Activated CD8-positive, alpha-beta T cell treated with anti-CD3 and anti-CD28 coated beads, Interleukin-2, amount 10 ng/mL, durations not matched to agents 7 days and 5 days (primary cell): ENCODE results near the gene ATPAF2. TPM values are rescaled to one million over a fixed set of nuclear protein-coding genes. Genes with fewer than 3 reads are reported as not detected.
A peak's percentile ranks its signal among the peaks of the same experiment; 100 is the strongest.

Source experiments
- ATAC-seq: fragments of 150-1000 bp; cut with Tn5 transposase; one replicate; pipeline ENCODE4 v1.10.0; 2021; ENCODE audit warnings: moderate library complexity
- CTCF ChIA-PET: fragments of 350-600 bp; sonication (Branson Sonifier 250); formaldehyde crosslinking; loops from one replicate; lab custom pipeline; 2021; ENCODE audit warnings: antibody characterized with exemption; lab: Charles Lee
- POLR2A ChIA-PET: fragments of 350-600 bp; sonication (Branson Sonifier 250); formaldehyde crosslinking; loops from one replicate; lab custom pipeline; 2021; ENCODE audit warnings: antibody characterized with exemption; lab: Charles Lee
- DNase-seq: peaks from one replicate; pipeline ENCODE4 v3.0.0-alpha.2; 2020
- H3K27ac Mint-ChIP-seq: one replicate; pipeline ENCODE4 v1.8.0; 2021; ENCODE audit warnings: mild to moderate bottlenecking, mixed read lengths
- H3K27me3 Mint-ChIP-seq: one replicate; pipeline ENCODE4 v1.8.0; 2021; ENCODE audit warnings: low read depth, mixed read lengths
- H3K36me3 Mint-ChIP-seq: one replicate; pipeline ENCODE4 v1.8.0; 2021; ENCODE audit warnings: low read depth, mixed read lengths
- H3K4me1 Mint-ChIP-seq: one replicate; pipeline ENCODE4 v1.8.0; 2021; ENCODE audit warnings: low read depth, mixed read lengths
- H3K4me3 Mint-ChIP-seq: one replicate; pipeline ENCODE4 v1.8.0; 2021; ENCODE audit warnings: mild to moderate bottlenecking, mixed read lengths
- H3K9me3 Mint-ChIP-seq: one replicate; pipeline ENCODE4 v1.8.0; 2022; ENCODE audit warnings: mixed read lengths; ENCODE audit not compliant: insufficient read depth
- total RNA-seq, 2 experiments: library from RNA; stranded (reverse); gene quantifications; one replicate each; pipeline ENCODE4 v1.2.3, GENCODE V29; 2021

Gene ATPAF2
- total RNA-seq, 2 experiments from 2014 or later = 23.9 to 27.0 TPM

DNA sequence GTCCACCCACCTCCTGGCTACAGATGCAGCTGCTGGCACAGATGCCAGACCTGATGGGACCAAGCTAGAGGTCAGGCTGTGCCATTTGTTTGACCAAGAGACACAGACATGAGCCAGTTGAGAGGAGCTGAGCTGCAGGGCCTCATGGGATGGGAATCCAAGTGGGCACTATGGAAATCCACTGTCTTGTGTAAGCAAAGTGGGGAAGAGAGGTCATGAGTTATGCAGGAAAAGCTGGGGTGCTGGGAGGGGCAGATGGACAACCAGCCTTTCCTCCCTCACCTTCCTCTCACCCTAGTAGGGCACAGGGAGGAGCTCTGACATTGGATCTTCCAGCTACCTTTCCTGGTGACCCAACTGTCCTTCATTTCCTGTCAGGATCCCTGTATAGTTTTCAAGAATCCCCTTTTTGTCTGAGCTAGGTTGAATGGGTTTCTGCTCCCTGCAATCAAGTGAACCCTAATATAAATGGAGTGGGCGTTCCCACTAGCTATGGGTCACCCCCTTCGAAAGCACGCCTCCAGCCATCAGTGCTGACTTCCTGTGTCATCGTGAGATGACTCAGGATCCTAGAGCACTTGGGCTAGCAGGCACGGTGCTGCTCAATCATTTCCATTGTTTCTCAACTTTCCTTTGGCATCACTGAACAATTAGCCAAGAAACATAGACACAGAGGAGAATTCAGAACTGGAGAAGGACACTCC is 13.6 kb downstream of the ATPAF2 start:
- peak; percentile 61 for ATAC-seq
- DNase-seq = peak; percentile 47
- ChIA-PET POLR2A (interaction anchor here (0.6 kb wide), 1 partner anchor 11 kb away, joined by 3 read pairs; no protein-coding TSS in a partner anchor), CTCF (interaction anchor here (0.9 to 3.8 kb wide), 7 partner anchors 9 to 345 kb away, joined by 4 to 24 read pairs (median 5); partner anchors contain the start of genes DRC3 and TOM1L2)
- H3K4me3 Mint-ChIP-seq = no peak overlapping the region
- peak overlapping the region; percentile 44 for H3K27ac Mint-ChIP-seq
- peaks cover 13% of the 10 kb centered on the region for H3K36me3 Mint-ChIP-seq
- no peaks in the 10 kb centered on the region for H3K9me3 Mint-ChIP-seq
- H3K27me3 Mint-ChIP-seq = no peaks in the 10 kb centered on the region
- peaks cover 20% of the 10 kb centered on the region for H3K4me1 Mint-ChIP-seq

DNA sequence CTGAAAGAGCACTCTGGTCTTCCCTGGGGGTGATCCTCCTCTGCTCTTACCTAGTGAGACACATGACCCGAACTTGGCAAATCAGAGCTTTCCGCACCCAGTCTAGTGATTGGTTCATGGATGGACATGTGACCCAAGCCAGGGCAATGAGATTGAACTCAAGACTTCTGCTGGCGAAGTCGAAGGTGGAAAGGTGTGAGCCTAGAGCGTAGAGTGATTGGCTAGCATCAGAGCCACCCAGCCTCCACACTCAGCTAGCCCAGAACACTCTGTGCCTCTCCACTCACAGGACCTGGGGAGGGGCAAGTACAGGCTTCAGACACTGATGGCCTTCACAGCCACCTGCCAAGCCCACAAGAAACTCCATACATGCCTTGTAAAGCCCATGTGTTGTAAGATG is 17.6 kb downstream of the ATPAF2 start:
- Mint-ChIP-seq H3K36me3 (peaks cover 10% of the 10 kb centered on the region), H3K27ac (no peak overlapping the region), H3K9me3 (no peaks in the 10 kb centered on the region), H3K27me3 (no peaks in the 10 kb centered on the region), H3K4me3 (no peak overlapping the region), H3K4me1 (peaks cover 15% of the 10 kb centered on the region)
- POLR2A ChIA-PET = no interaction called here
- CTCF ChIA-PET = interaction anchor here (1.2 to 1.9 kb wide), 2 partner anchors 12 to 133 kb away, joined by 3 to 7 read pairs; no protein-coding TSS in a partner anchor
- ATAC-seq = no peak
- DNase-seq = no peak

DNA sequence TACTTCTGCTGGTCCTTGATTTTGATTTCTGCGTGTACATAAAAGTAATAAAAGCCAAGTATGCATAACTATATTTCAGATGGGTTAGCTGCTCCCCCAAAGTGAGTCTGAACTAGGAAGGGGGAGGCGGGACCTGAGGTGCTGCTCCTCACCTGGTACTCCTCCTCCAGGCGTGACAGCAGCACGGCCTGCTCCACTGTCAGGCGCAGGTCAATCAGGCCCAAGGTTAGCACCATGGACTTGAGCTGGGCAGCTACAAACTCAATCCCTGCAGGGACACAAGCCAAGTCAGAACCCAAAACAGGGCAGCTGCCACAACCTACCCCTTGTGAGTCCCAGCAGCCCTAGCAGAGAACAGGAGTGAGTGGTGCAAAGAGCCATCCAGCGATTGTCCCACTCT is 18.0 kb downstream of the ATPAF2 start:
- Mint-ChIP-seq H3K9me3 (no peaks in the 10 kb centered on the region), H3K4me1 (peaks cover 11% of the 10 kb centered on the region), H3K4me3 (no peak overlapping the region), H3K36me3 (peaks cover 10% of the 10 kb centered on the region), H3K27me3 (no peaks in the 10 kb centered on the region), H3K27ac (no peak overlapping the region)
- CTCF ChIA-PET = interaction anchor here (1.2 to 1.9 kb wide), 2 partner anchors 13 to 102 kb away, joined by 3 to 7 read pairs; no protein-coding TSS in a partner anchor
- no peak for ATAC-seq
- DNase-seq = no peak
- POLR2A ChIA-PET = no interaction called here

DNA sequence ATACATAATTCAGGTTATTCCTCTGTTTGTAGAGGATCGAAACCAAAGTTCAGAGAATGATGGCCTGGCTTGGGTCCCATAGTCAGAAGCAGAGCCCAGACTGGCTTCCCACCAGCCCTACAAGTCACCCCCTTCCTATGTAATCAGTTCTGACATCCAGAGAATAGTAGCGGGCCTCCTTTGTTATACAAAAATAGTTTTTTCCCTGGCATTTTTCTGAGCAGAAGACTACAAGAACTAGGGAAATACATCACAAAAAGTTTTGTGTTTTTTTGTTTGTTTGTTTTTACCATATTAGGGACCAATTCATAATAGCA is 19.2 kb downstream of the ATPAF2 start:
- DNase-seq (no peak), ATAC-seq (no peak)
- no peak overlapping the region for H3K4me3 Mint-ChIP-seq
- H3K4me1 Mint-ChIP-seq = peaks cover under 1% of the 10 kb centered on the region
- ChIA-PET CTCF (interaction anchor here (1.2 kb wide), 1 partner anchor 101 kb away, joined by 3 read pairs; no protein-coding TSS in a partner anchor), POLR2A (interaction anchor here (1.0 kb wide), 1 partner anchor 19 kb away, joined by 3 read pairs; no protein-coding TSS in a partner anchor)
- no peaks in the 10 kb centered on the region for H3K9me3 Mint-ChIP-seq
- H3K27ac Mint-ChIP-seq = no peak overlapping the region
- no peaks in the 10 kb centered on the region for H3K27me3 Mint-ChIP-seq
- peaks cover 7% of the 10 kb centered on the region for H3K36me3 Mint-ChIP-seq

DNA sequence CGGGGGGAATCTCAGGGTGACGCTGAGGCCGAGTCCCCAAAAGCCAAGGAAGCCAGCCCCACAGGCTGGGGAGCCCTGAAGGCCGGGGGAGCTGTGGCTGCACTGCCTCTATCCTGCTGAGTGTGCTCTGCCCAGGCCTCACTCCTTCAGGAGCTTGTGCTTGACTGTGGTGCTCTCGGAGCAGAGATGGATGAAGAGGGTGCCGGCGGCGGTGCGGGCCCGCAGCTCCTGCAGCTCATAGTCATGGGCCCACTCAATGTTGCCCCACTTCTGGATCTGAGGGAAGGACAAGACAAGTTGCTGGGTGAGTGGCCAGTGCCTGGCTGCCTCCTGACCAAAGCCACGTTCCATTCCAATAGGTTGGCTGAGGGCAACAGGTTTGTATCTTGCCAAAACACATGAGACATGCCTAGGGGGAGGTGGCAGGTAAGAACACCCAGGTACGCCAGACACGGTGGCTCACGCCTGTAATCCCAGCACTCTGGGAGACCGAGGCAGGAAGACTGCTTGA is 20.5 kb downstream of the ATPAF2 start:
- Mint-ChIP-seq H3K27me3 (no peaks in the 10 kb centered on the region), H3K27ac (no peak overlapping the region), H3K9me3 (no peaks in the 10 kb centered on the region), H3K4me1 (no peaks in the 10 kb centered on the region), H3K36me3 (peaks cover 3% of the 10 kb centered on the region), H3K4me3 (no peak overlapping the region)
- no peak for DNase-seq
- POLR2A ChIA-PET = no interaction called here
- CTCF ChIA-PET = no interaction called here
- ATAC-seq = no peak

DNA sequence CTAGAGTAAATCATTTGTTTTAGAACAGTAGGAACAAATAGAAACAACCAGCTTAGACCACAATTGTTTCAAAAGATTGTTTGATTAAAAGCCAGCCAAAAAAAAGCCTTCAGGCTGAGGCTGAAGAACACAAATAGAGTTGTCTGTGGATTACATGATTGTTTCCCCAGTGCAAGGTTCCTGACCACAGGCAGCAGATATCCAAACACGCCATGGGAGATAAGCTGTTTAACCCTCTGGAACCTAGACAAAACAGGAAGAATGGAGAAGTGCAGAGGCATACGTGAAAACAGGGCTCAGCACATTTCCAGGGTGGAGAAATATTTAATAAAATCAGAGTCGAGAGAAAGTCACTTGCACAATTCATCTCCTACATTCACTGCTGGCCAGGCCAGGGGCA is 21.0 kb downstream of the ATPAF2 start:
- DNase-seq = no peak
- peaks cover 3% of the 10 kb centered on the region for H3K36me3 Mint-ChIP-seq
- H3K4me3 Mint-ChIP-seq = no peak overlapping the region
- H3K4me1 Mint-ChIP-seq = no peaks in the 10 kb centered on the region
- ChIA-PET CTCF (no interaction called here), POLR2A (no interaction called here)
- ATAC-seq = no peak
- no peaks in the 10 kb centered on the region for H3K27me3 Mint-ChIP-seq
- H3K27ac Mint-ChIP-seq = no peak overlapping the region
- H3K9me3 Mint-ChIP-seq = no peaks in the 10 kb centered on the region

DNA sequence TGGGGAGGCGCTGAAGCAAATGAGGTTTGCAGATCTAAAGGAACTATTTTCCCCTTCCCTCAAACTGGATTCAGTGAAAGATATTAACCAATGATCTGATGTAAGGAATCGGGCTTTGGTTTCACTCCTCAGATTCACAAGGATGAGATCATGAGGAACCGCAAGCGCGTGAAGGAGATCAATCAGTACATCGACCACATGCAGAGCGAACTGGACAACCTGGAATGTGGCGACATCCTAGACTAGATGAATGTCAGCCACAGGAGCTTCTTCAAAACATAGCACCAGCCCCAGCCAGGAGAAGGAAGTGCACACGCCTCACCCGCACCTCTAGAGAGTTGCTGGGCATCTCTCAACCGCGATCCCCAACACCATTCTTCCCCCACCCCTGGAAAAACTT is 22.5 kb downstream of the ATPAF2 start:
- H3K9me3 Mint-ChIP-seq = no peaks in the 10 kb centered on the region
- H3K36me3 Mint-ChIP-seq = peaks cover 3% of the 10 kb centered on the region
- ATAC-seq (no peak), DNase-seq (no peak)
- POLR2A ChIA-PET = no interaction called here
- no peak overlapping the region for H3K4me3 Mint-ChIP-seq
- CTCF ChIA-PET = interaction anchor here (1.0 kb wide), 1 partner anchor 18 kb away, joined by 3 read pairs; no protein-coding TSS in a partner anchor
- H3K27me3 Mint-ChIP-seq = no peaks in the 10 kb centered on the region
- H3K4me1 Mint-ChIP-seq = no peaks in the 10 kb centered on the region
- H3K27ac Mint-ChIP-seq = no peak overlapping the region

DNA sequence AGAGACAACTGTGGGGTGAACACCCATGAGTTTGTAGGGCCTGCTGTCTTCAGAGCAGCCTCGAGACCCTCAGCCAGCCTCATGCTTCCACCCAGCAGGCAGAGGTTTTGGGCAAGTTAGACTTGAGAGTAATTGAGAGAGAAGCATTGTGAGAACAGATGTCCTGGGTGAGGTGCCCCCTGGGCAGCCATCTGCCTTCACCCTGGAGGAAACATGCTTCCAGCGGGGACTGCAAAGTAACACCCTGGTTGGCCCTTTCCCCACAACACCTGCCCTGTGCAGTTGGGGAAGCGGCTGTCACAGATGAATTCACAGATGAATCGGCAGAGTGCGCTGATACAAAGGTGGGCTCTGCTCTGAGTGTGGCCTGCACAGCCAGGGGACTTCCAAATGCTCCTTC is 23.4 kb downstream of the ATPAF2 start:
- no peaks in the 10 kb centered on the region for H3K27me3 Mint-ChIP-seq
- DNase-seq (no peak), ATAC-seq (no peak)
- no peak overlapping the region for H3K27ac Mint-ChIP-seq
- no peaks in the 10 kb centered on the region for H3K9me3 Mint-ChIP-seq
- ChIA-PET POLR2A (no interaction called here), CTCF (interaction anchor here (1.0 kb wide), 1 partner anchor 18 kb away, joined by 3 read pairs; no protein-coding TSS in a partner anchor)
- H3K4me1 Mint-ChIP-seq = no peaks in the 10 kb centered on the region
- no peak overlapping the region for H3K4me3 Mint-ChIP-seq
- H3K36me3 Mint-ChIP-seq = peaks cover 3% of the 10 kb centered on the region

DNA sequence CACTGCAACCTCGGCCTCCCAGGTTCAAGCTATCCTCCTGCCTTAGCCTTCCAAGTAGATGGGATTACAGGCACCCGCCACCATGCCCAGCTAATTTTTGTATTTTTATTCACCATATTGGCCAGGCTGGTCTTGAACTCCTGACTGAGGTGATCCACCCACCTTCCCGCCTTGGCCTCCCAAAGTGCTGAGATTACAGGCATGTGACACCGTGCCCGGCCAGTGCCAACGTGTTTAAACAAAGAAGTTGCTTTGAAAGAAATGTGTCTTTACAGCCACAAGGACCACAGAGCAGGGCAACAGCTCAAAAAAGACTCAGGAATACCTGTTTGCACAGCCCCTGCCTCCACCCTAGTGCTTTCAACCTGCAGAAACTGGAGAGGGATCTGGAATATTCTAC is 25.0 kb downstream of the ATPAF2 start:
- Mint-ChIP-seq H3K27me3 (no peaks in the 10 kb centered on the region), H3K36me3 (peaks cover 3% of the 10 kb centered on the region), H3K9me3 (no peaks in the 10 kb centered on the region), H3K4me3 (no peak overlapping the region), H3K4me1 (no peaks in the 10 kb centered on the region), H3K27ac (no peak overlapping the region)
- ATAC-seq (no peak), DNase-seq (no peak)
- ChIA-PET POLR2A (interaction anchor here (1.0 to 1.2 kb wide), 2 partner anchors 11 to 55 kb away, joined by 3 to 4 read pairs; no protein-coding TSS in a partner anchor), CTCF (interaction anchor here (1.2 kb wide), 1 partner anchor 11 kb away, joined by 4 read pairs; no protein-coding TSS in a partner anchor)

DNA sequence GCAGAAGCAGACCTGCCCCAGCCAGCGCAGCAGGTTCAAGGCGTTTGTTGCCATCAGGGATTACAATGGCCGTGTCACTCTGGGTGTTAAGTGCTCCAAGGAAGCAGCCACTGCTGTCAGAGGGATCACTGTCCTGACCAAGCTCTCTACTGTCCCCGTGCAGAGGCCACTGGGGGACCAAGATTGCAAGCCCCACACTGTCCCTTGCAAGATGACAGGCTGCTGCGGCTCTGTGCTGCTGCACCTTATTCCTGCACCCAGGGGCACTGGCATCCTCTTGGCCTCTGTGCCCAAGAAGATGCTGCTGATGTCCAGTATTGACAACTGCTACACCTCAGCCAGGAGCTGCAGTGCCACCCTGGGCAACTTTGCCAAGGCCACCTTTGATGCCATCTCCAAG is 27.7 kb downstream of the ATPAF2 start:
- ATAC-seq = no peak
- ChIA-PET CTCF (no interaction called here), POLR2A (no interaction called here)
- no peak for DNase-seq
- Mint-ChIP-seq H3K36me3 (no peaks in the 10 kb centered on the region), H3K27ac (no peak overlapping the region), H3K4me1 (no peaks in the 10 kb centered on the region), H3K9me3 (no peaks in the 10 kb centered on the region), H3K4me3 (no peak overlapping the region), H3K27me3 (no peaks in the 10 kb centered on the region)

DNA sequence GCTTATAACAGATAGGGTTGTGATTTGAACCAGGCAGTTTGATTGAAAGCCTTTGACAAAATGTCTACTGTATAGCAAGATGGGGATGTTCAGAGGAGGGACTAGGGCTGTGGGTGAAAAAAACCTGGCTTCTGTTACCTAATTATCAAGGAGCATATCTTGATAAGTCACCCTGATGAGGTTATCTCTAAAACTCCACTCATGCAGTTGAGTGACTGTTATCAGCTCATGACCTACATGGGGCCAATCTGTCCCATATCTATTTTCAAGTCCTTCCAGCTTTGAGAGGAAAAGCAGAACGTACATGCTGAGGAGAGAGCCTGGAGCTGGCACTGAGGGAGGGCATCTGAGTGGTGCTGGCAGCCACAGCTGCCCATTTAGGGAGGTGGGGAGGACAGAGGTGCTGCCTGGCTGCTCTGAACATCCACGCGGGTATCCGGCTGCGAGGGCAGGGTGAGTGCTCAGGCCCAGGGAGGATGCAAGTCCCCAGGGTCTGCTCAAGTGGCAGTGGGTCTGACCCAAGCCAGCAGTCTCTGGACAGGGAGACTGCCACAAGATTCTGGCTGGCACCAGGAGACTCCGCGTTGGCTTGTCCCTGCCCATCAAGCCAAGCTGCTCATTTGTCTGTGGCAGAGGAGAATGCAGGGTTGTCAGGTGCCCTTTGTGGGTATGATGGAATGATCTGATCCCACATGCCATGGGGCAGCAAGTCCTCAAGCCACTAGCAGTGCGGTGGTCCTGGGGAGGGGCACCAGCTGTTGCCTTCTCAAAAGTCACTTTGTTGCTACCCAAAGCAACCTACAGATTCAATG is 29.2 kb downstream of the ATPAF2 start:
- no peaks in the 10 kb centered on the region for H3K27me3 Mint-ChIP-seq
- CTCF ChIA-PET = interaction anchor here (1.0 to 2.2 kb wide), 2 partner anchors 91 to 149 kb away, joined by 3 to 5 read pairs; no protein-coding TSS in a partner anchor
- ATAC-seq (no peak), DNase-seq (no peak)
- H3K9me3 Mint-ChIP-seq = no peaks in the 10 kb centered on the region
- no peaks in the 10 kb centered on the region for H3K4me1 Mint-ChIP-seq
- POLR2A ChIA-PET = no interaction called here
- H3K27ac Mint-ChIP-seq = no peak overlapping the region
- no peaks in the 10 kb centered on the region for H3K36me3 Mint-ChIP-seq
- H3K4me3 Mint-ChIP-seq = no peak overlapping the region
